PC-3 (cell line): ENCODE results near the gene PIGK.

ENCODE experiments used
- CTCF ChIP-seq: fragments of 300-600 bp; sonication (generic); conservative IDR thresholded peaks from 2 replicates; pipeline ENCODE4 v1.5.1; 2017; ENCODE audit warnings: antibody characterized with exemption, low read depth, mild to moderate bottlenecking, low read length
- EZH2phosphoT487 ChIP-seq: fragments of 300-600 bp; sonication (generic); IDR thresholded peaks from 2 replicates; pipeline ENCODE4 v1.6.1; 2018; ENCODE audit warnings: mild to moderate bottlenecking, antibody characterized with exemption, low read length, borderline replicate concordance

- no peak for TF ChIP-seq EZH2phosphoT487
- no peak for TF ChIP-seq CTCF
Measured at GRCh38 chr1:77228836-77229235, 9.6 kb upstream of the PIGK start.
